Gastroesophageal sphincter (tissue), 4 donors: ENCODE results near the gene ANKRD31. TPM values are rescaled to one million over a fixed set of nuclear protein-coding genes. Genes with fewer than 3 reads are reported as not detected.
"Not testable (repeated sequence)": the region's sequence is repeated elsewhere in the genome, so short reads cannot be mapped to it uniquely, and the experiment has no call there.

Experiments
- ATAC-seq: fragments of 150-250 bp; one replicate; pipeline ENCODE4 v1.9.1; 2016; ENCODE audit warnings: mild to moderate bottlenecking, moderate library complexity
- H3K27ac ChIP-seq, 4 donors: fragments of 200-600 bp; sonication (generic) in 3 of 4; 1 replicate in 3 of 4; 2 replicates in 1 of 4; pipeline ENCODE4 v1.5.1; 2016 to 2019
- H3K27me3 ChIP-seq: fragments of 200-600 bp; sonication (generic); one replicate; pipeline ENCODE4 v1.5.1; 2019
- H3K36me3 ChIP-seq, 2 donors: fragments of 200-600 bp; sonication (generic); one replicate each; pipeline ENCODE4 v1.5.1; 2019; ENCODE audit warnings: control low read depth in 1 of 2
- H3K4me1 ChIP-seq, 3 donors: fragments of 200-600 bp; sonication (generic); 1 replicate in 2 of 3; 2 replicates in 1 of 3; pipeline ENCODE4 v1.5.1; 2016 to 2019; ENCODE audit warnings: control low read depth in 2 of 3
- H3K4me3 ChIP-seq, 2 donors: fragments of 200-600 bp; sonication (generic); one replicate each; pipeline ENCODE4 v1.5.1; 2019; ENCODE audit warnings: mild to moderate bottlenecking in 1 of 2, moderate library complexity in 1 of 2
- H3K9me3 ChIP-seq, 3 donors: fragments of 200-600 bp; sonication (generic); one replicate each; pipeline ENCODE4 v1.5.1; 2017 to 2019; ENCODE audit warnings: control low read depth in 2 of 3
- CTCF ChIP-seq, 4 experiments: fragments of 200-600 bp in 2 of 4; fragments of 450-650 bp in 2 of 4; sonication (generic) in 1 of 4; IDR thresholded peaks; one replicate each; pipeline ENCODE4 v1.5.1; 2017 to 2019; ENCODE audit warnings: antibody characterized with exemption in 4 of 4, mild to moderate bottlenecking in 2 of 4, moderate library complexity in 2 of 4
- EP300 ChIP-seq: sonication (generic); formaldehyde crosslinking; IDR thresholded peaks from one replicate; pipeline ENCODE4 v1.6.1; 2017; ENCODE audit warnings: antibody characterized with exemption, mild to moderate bottlenecking
- POLR2A ChIP-seq, 2 donors: fragments of 450-650 bp; IDR thresholded peaks; one replicate each; pipeline ENCODE4 v1.6.1; 2017; ENCODE audit warnings: antibody characterized with exemption in 2 of 2, mild to moderate bottlenecking in 2 of 2, moderate library complexity in 1 of 2
- POLR2AphosphoS5 ChIP-seq: sonication (generic); formaldehyde crosslinking; IDR thresholded peaks from one replicate; pipeline ENCODE4 v1.6.1; 2017; ENCODE audit warnings: antibody characterized with exemption
- WGBS, 2 donors: methylation state at CpG; one replicate each; pipeline ENCODE4 v1.1.5; 2018; ENCODE audit warnings: low coverage in 1 of 2; 5-methylcytosine and 5-hydroxymethylcytosine counted together
- total RNA-seq, 4 donors: library from RNA; depleted of rRNA; stranded (reverse); fragments of >200 nt; gene quantifications; one replicate each; pipeline ENCODE4 v1.1.0, GENCODE V29; 2016

ANKRD31 gene
- total RNA-seq, 4 donors from 2014 or later, result 0.16 to 0.27 (median 0.23) TPM; not detected in 1

GRCh38 chr5:75091597-75091996, 145.1 kb downstream of the ANKRD31 start:
- 83% methylated on average over 1 of the region's 3 CpGs; no CpG with 5 or more reads in 1 of the 2 donors for WGBS, 2 donors
- H3K4me3 ChIP-seq, result no peak overlapping the region
- no peaks in the 10 kb centered on the region for H3K36me3 ChIP-seq
- no peak for ATAC-seq
- no peak for TF ChIP-seq POLR2A (IDR thresholded peaks at IDR 0.05)
- no peak for TF ChIP-seq POLR2AphosphoS5
- TF ChIP-seq EP300, result no peak
- no peak for TF ChIP-seq CTCF (IDR thresholded peaks at IDR 0.05)
- no peak overlapping the region for H3K27ac ChIP-seq
- H3K4me1 ChIP-seq, result no peaks in the 10 kb centered on the region
- H3K9me3 ChIP-seq, result no peaks in the 10 kb centered on the region
- no peaks in the 10 kb centered on the region for H3K27me3 ChIP-seq

GRCh38 chr5:75089662-75090061, 147.0 kb downstream of the ANKRD31 start:
- TF ChIP-seq POLR2A (IDR thresholded peaks at IDR 0.05), result no peak
- no peak for TF ChIP-seq EP300
- TF ChIP-seq CTCF (IDR thresholded peaks at IDR 0.05), result no peak
- H3K9me3 ChIP-seq, result no peaks in the 10 kb centered on the region
- 75 to 90% methylated on average over 1 of the region's 1 CpG for WGBS, 2 donors
- H3K27ac ChIP-seq, result no peak overlapping the region
- H3K4me3 ChIP-seq, result no peak overlapping the region
- H3K4me1 ChIP-seq, result no peaks in the 10 kb centered on the region
- H3K27me3 ChIP-seq, result no peaks in the 10 kb centered on the region
- no peak for ATAC-seq
- no peaks in the 10 kb centered on the region for H3K36me3 ChIP-seq

GRCh38 chr5:75089137-75089536, 147.5 kb downstream of the ANKRD31 start:
- no peak overlapping the region for H3K27ac ChIP-seq
- no peaks in the 10 kb centered on the region for H3K4me1 ChIP-seq
- TF ChIP-seq POLR2AphosphoS5 (no peak), EP300 (no peak), POLR2A (IDR thresholded peaks at IDR 0.05) (no peak), CTCF (IDR thresholded peaks at IDR 0.05) (no peak)
- WGBS, 2 donors, result 88% methylated on average over 1 of the region's 1 CpG
- no peak for ATAC-seq
- no peaks in the 10 kb centered on the region for H3K27me3 ChIP-seq
- H3K9me3 ChIP-seq, result no peaks in the 10 kb centered on the region
- H3K36me3 ChIP-seq, result no peaks in the 10 kb centered on the region
- no peak overlapping the region for H3K4me3 ChIP-seq

GRCh38 chr5:75088648-75089047, 148.0 kb downstream of the ANKRD31 start:
- H3K4me3 ChIP-seq, result no peak overlapping the region
- no peak overlapping the region for H3K27ac ChIP-seq
- H3K27me3 ChIP-seq, result no peaks in the 10 kb centered on the region
- 74 to 96% methylated on average over 3 of the region's 3 CpGs for WGBS, 2 donors
- ATAC-seq, result no peak
- no peaks in the 10 kb centered on the region for H3K9me3 ChIP-seq
- TF ChIP-seq CTCF (IDR thresholded peaks at IDR 0.05), result no peak
- no peak for TF ChIP-seq POLR2A (IDR thresholded peaks at IDR 0.05)
- TF ChIP-seq POLR2AphosphoS5, result no peak
- no peak for TF ChIP-seq EP300
- no peaks in the 10 kb centered on the region for H3K4me1 ChIP-seq
- H3K36me3 ChIP-seq, result no peaks in the 10 kb centered on the region

GRCh38 chr5:75081510-75081909, 155.2 kb downstream of the ANKRD31 start:
- 78 to 88% methylated on average over 2 of the region's 2 CpGs for WGBS, 2 donors
- no peak overlapping the region for H3K4me3 ChIP-seq
- TF ChIP-seq EP300 (no peak), POLR2A (IDR thresholded peaks at IDR 0.05) (no peak), POLR2AphosphoS5 (no peak)

GRCh38 chr5:75079346-75079745, 157.3 kb downstream of the ANKRD31 start:
- not testable (repeated sequence) for H3K36me3 ChIP-seq, H3K9me3 ChIP-seq, ATAC-seq, H3K4me1 ChIP-seq, H3K27ac ChIP-seq, H3K4me3 ChIP-seq, H3K27me3 ChIP-seq
- WGBS, 2 donors, result 66 to 86% methylated on average over 3 of the region's 3 CpGs

More at GRCh38 chr5:75081510-75081909, 155.2 kb downstream of the ANKRD31 start:
- no peaks in the 10 kb centered on the region for H3K9me3 ChIP-seq
- H3K36me3 ChIP-seq, result no peaks in the 10 kb centered on the region
- H3K4me1 ChIP-seq, result no peaks in the 10 kb centered on the region
- no peak for ATAC-seq
- H3K27me3 ChIP-seq, result no peaks in the 10 kb centered on the region
- H3K27ac ChIP-seq, result no peak overlapping the region
